ENCODE measurements around the gene OR10A5. TPM values are rescaled to one million over a fixed set of nuclear protein-coding genes. Genes with fewer than 3 reads are reported as not detected.

Gene OR10A5
- total and polyA plus RNA-seq, 9 of the 15 experiments (the other 6 are each of a cell fraction or from before 2014, with no cell fraction given): 0.14 TPM; not detected in 8

DNA sequence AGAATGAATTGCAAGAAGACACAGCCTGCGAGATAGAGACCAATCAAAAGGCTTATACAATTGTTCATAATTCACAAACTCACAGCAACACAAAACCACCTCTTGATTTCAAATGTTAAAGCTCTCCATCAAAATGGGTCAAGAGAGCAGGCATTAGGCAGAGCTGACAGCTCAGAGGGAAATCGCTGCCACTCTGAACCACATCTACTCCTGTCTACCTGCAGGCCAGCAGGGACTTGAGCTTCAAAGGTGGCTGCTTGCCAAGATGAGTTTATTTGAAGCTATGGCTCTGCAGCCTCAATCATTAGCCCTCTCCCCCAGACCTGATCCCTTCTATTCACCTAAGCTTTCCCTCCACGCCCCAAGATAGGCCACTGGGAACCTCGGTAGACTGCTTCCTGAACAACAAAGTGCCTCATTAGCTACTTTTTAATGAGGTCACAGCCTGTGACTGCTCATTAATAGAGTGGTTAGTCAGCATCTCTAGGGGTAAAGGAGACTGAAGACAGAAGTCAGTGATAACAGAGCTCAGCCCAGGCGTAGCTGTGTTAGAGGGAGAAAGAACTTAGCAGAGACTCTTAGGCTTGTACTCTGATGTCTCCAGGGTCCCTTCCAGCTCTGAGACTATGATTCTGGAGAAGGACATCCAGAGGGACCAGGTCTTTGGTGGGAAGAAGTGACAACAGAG, 21.2 kb upstream of the OR10A5 start:
- H3K9ac ChIP-seq (ENCODE audit: insufficient read depth in 1 of 2, low read depth in 2 of 2, low read length in 2 of 2): no peak overlapping the region
- DNase-seq (ENCODE audit: extremely low read depth in 1 of 4, low spot score in 3 of 4) (no peak), FAIRE-seq (no peak), ATAC-seq (peak; percentile 61)
- BruUV-seq (replicated peaks): no TSS peak
- no peaks in the 10 kb centered on the region for H4K20me1 ChIP-seq (replicated peaks; ENCODE audit: control insufficient read depth, insufficient read depth, low read length)
- no peaks in the 10 kb centered on the region for H3K4me1 ChIP-seq (replicated peaks in 1 of 2; ENCODE audit: control insufficient read depth in 2 of 2, insufficient read depth in 2 of 2, low read length in 2 of 2)
- H3K79me2 ChIP-seq (ENCODE audit: control insufficient read depth, insufficient read depth, low read length): no peaks in the 10 kb centered on the region
- H3K9me1 ChIP-seq (ENCODE audit: control insufficient read depth, insufficient read depth, low read length): no peaks in the 10 kb centered on the region
- H3K27me3 ChIP-seq (ENCODE audit: control insufficient read depth in 2 of 2, insufficient read depth in 2 of 2, low read length in 2 of 2): no peaks in the 10 kb centered on the region
- WGBS (ENCODE audit: insufficient coverage, low coverage, missing lambda C conversion rate): 3% methylated on average over 5 of the region's 5 CpGs
- POLR2A ChIA-PET: interaction anchor here (1.4 to 1.8 kb wide), 2 partner anchors 9 to 38 kb away, joined by 3 to 9 read pairs; no protein-coding TSS in a partner anchor
- TF ChIP-seq SLC30A9 (CRISPR knock-in tag; IDR thresholded peaks at IDR 0.05) (no peak), ZNF263 (CRISPR knock-in tag; IDR thresholded peaks at IDR 0.05; ENCODE audit: borderline replicate concordance) (no peak), GTF2E2 (tag; IDR thresholded peaks at IDR 0.05) (no peak)
- TF ChIP-seq, protein P1, sequence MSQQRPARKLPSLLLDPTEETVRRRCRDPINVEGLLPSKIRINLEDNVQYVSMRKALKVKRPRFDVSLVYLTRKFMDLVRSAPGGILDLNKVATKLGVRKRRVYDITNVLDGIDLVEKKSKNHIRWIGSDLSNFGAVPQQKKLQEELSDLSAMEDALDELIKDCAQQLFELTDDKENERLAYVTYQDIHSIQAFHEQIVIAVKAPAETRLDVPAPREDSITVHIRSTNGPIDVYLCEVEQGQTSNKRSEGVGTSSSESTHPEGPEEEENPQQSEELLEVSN (IDR thresholded peaks at IDR 0.05; ENCODE audit: borderline replicate concordance in 1 of 2, extremely low read depth in 1 of 2, insufficient read depth in 1 of 2, insufficient read length in 1 of 2, low read depth in 1 of 2, low read length in 1 of 2, poor library complexity in 1 of 2, severe bottlenecking in 1 of 2): no peak
- no peak overlapping the region for H3K4me3 ChIP-seq
- H3K4me2 ChIP-seq (ENCODE audit: insufficient read depth, low read length): no peak overlapping the region
- CTCF ChIA-PET (ENCODE audit: low intra/inter-chr PET ratio): no interaction called here
- no peak overlapping the region for H3K27ac ChIP-seq (ENCODE audit: extremely low read depth, low read depth, low read length)
- in situ Hi-C loops (cut with MboI): no loop called here
- intact Hi-C loops (cut with micrococcal nuclease): no loop called here
- no peaks in the 10 kb centered on the region for H3K9me3 ChIP-seq (replicated peaks; ENCODE audit: control insufficient read depth, insufficient read depth, low read depth, low read length)
- no peaks in the 10 kb centered on the region for H3K36me3 ChIP-seq (ENCODE audit: control insufficient read depth, insufficient read depth, low read length)
- no peak overlapping the region for H2AFZ ChIP-seq (ENCODE audit: low read depth, low read length)

Data from K562 (cell line).